SK-N-MC (cell line): ENCODE data around the gene MACROD2.

Source experiments
- DNase-seq: peaks from one replicate; pipeline ENCODE4 v3.0.0-alpha.2; 2011; ENCODE audit warnings: low read depth, low spot score
- H3K27ac ChIP-seq: fragments of 200-600 bp; sonication (generic); 2 replicates; pipeline ENCODE4 v1.5.1; 2016; ENCODE audit warnings: mixed run types
- H3K36me3 ChIP-seq: fragments of 200-600 bp; sonication (generic); 2 replicates; pipeline ENCODE4 v1.6.1; 2017; ENCODE audit warnings: antibody characterized with exemption, low read length, mixed read lengths; ENCODE audit not compliant: insufficient read depth
- H3K4me3 ChIP-seq: fragments of 200-600 bp; sonication (generic); 2 replicates; pipeline ENCODE4 v1.5.1; 2016
- H3K9ac ChIP-seq: fragments of 200-600 bp; sonication (generic); 2 replicates; pipeline ENCODE4 v1.8.0; 2017; ENCODE audit warnings: mixed run types, mixed read lengths; ENCODE audit not compliant: insufficient read length
- H3K9me3 ChIP-seq: fragments of 200-600 bp; sonication (generic); 2 replicates; pipeline ENCODE4 v1.6.1; 2017; ENCODE audit warnings: low read depth, mild to moderate bottlenecking, antibody characterized with exemption, low read length, moderate library complexity, mixed read lengths
- EZH2 ChIP-seq: fragments of 200-600 bp; sonication (generic); IDR thresholded peaks from one replicate; pipeline ENCODE4 v1.6.1; 2017; ENCODE audit warnings: antibody characterized with exemption
- FOXP2 ChIP-seq: optimal IDR thresholded peaks from 2 replicates; pipeline ENCODE3; 2011; ENCODE audit warnings: mild to moderate bottlenecking, moderate library complexity; ENCODE audit not compliant: insufficient read depth; ENCODE audit errors: extremely low read length, control extremely low read depth
- POLR2AphosphoS5 ChIP-seq: IDR thresholded peaks from 2 replicates; pipeline ENCODE4 v1.6.1; 2012; ENCODE audit warnings: mild to moderate bottlenecking, low read depth, low read length, borderline replicate concordance

Gene MACROD2

DNA sequence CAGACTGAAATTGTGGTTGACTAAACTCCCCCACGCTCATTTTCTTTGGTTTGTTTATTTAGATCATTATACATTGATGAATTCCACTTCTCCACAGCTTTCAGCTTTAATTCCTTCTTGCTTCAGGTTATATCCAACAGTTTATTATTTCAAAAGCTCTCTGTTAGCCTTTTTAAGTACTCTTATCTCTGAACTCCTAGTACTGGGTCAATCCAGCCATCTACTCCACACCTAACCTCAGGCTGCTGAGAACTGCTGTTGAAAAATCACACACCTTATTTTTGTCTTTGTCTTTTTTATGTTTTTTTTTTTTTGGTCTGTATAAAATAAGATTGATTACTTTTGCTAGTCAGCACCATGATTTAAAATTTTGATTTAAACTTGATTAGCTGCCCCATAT lies 309.2 kb downstream of the MACROD2 start:
- Histone ChIP-seq H3K27ac (no peak overlapping the region), H3K36me3 (no peaks in the 10 kb centered on the region), H3K9ac (no peak overlapping the region), H3K9me3 (no peaks in the 10 kb centered on the region), H3K4me3 (no peak overlapping the region)
- TF ChIP-seq POLR2AphosphoS5 (no peak), FOXP2 (no peak), EZH2 (no peak)
- no peak for DNase-seq

DNA sequence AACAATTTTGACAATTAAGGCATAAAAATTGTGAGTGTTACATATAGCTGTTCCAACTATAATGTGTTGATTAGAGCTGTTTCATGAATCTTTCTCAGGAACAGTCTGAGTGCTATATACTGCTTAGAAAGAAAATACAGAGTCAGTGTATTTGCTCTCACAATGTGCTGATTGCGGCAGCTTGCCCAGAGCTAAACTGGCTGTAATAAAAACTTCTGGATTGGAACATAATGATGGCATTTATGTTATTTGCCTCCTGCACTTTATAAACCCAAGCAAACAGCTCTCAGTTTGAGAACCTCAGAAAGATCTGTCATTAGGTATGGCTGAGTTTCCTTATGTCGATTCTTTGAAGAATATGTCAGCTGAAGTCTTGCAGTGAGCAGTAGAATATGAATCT lies 312.6 kb downstream of the MACROD2 start:
- no peak for TF ChIP-seq FOXP2
- H3K27ac ChIP-seq, result 0 out of 2 replicates have a peak overlapping the region, but pooled peaks have one; percentile 11
- no peaks in the 10 kb centered on the region for H3K36me3 ChIP-seq
- H3K9ac ChIP-seq, result peak overlapping the region; percentile 2
- no peaks in the 10 kb centered on the region for H3K9me3 ChIP-seq
- 0 out of 2 replicates have a peak overlapping the region, but pooled peaks have one; percentile 12 for H3K4me3 ChIP-seq
- no peak for DNase-seq

DNA sequence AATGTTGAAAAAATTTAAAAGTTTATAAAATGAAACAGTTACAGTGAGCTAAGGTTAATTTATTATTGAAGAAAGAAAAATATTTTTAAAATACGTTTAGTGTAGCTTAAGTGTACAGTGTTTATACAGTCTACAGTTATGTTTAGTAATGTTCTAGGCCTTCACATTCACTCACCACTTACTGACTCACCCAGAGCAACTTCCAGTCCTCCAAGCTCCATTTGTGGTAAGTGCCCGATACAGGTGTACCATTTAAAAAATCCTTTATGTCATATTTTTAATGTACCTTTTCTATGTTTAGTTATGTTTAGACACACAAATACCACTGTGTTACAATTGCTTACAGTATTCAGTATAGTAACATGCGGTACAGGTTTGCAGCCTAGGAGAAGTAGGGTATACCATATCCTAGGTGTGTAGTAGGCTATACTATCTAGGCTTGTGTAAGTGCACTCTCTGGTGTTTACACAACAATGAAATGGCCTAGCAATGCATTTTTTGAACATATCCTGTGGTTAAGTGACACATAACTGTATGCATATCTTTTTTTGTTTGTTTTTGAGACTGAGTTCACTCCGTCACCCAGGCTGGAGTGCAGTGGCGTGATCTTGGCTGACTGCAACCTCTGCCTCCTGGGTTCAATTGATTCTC lies 315.8 kb downstream of the MACROD2 start:
- H3K36me3 ChIP-seq, result no peaks in the 10 kb centered on the region
- no peaks in the 10 kb centered on the region for H3K9me3 ChIP-seq
- no peak for DNase-seq
- H3K27ac ChIP-seq, result no peak overlapping the region
- no peak for TF ChIP-seq EZH2
- no peak for TF ChIP-seq FOXP2
- TF ChIP-seq POLR2AphosphoS5, result no peak
- no peak overlapping the region for H3K9ac ChIP-seq
- no peak overlapping the region for H3K4me3 ChIP-seq

DNA sequence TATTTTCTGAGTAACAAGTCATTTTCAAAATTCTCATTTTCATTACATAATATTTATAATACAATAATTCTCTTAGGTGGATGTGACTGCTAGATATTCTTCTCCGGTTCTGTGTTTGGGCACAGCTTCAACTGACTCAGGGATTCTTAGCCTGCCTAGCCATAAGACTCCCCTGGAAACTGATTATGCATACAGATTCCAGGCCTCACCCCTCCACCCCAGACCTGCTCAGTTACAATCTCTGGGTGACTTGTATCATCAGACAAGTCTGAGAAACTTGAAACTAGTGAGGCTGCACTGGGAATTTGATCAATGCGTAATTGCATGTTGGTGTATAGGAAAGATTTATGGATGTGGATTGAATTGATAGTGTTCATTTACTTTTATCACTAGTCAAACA lies 316.7 kb downstream of the MACROD2 start:
- TF ChIP-seq FOXP2 (no peak), EZH2 (no peak), POLR2AphosphoS5 (no peak)
- no peak overlapping the region for H3K27ac ChIP-seq
- no peaks in the 10 kb centered on the region for H3K36me3 ChIP-seq
- H3K9me3 ChIP-seq, result no peaks in the 10 kb centered on the region
- no peak for DNase-seq
- H3K4me3 ChIP-seq, result no peak overlapping the region
- H3K9ac ChIP-seq, result no peak overlapping the region

- no peak for DNase-seq
- TF ChIP-seq EZH2, result no peak
- TF ChIP-seq POLR2AphosphoS5, result no peak
- TF ChIP-seq FOXP2, result no peak
- Histone ChIP-seq H3K9ac (no peak overlapping the region), H3K4me3 (no peak overlapping the region), H3K36me3 (no peaks in the 10 kb centered on the region), H3K9me3 (no peaks in the 10 kb centered on the region), H3K27ac (no peak overlapping the region)
These were observed 318.2 kb downstream of the MACROD2 start for GRCh38 chr20:14313341-14314020.

DNA sequence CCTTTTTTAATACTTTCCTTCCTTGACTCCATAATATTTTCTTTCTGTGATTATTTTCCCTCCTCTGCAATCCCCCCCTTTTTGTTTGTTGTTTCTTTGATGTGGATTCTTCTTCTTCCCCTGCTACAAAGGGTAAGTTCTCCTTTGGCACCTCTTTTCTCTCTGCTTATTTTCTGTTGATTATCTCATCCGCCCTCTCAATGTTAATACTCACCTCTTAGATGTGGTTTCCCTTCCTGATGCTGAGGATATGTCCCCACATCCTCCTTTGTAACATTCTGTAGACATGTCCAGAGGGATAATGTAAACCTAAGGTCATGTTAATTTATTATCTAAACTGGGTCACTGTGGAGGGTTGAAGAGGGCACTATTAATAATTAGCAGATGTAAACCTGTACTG lies 324.4 kb downstream of the MACROD2 start:
- H3K9me3 ChIP-seq, result no peaks in the 10 kb centered on the region
- H3K36me3 ChIP-seq, result no peaks in the 10 kb centered on the region
- no peak overlapping the region for H3K4me3 ChIP-seq
- TF ChIP-seq FOXP2 (no peak), POLR2AphosphoS5 (no peak), EZH2 (no peak)
- no peak for DNase-seq
- no peak overlapping the region for H3K9ac ChIP-seq
- H3K27ac ChIP-seq, result no peak overlapping the region

DNA sequence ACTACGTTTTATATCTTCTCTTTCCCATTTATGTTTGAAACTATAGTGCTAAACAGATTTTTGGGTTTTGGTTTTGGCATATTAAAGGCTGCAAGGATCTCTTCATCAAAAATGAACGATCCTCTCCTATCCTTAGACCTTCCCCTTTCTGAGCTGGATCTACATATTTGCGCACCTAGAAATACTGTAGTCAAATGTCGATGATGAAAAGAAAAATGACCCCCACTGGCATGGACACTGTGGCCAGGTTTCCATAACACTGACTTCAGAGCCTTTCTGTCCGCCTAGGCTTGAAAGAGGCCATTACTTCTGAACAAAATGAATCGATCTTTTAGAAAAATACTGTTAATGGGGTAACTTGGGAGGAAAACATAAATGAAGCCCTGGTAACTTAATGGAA lies 336.3 kb downstream of the MACROD2 start:
- no peak for TF ChIP-seq POLR2AphosphoS5
- TF ChIP-seq FOXP2, result no peak
- no peak for DNase-seq
- Histone ChIP-seq H3K4me3 (peak overlapping the region; percentile 23), H3K9ac (peak overlapping the region; percentile 11), H3K9me3 (no peaks in the 10 kb centered on the region), H3K36me3 (peaks cover 19% of the 10 kb centered on the region), H3K27ac (no peak overlapping the region)

DNA sequence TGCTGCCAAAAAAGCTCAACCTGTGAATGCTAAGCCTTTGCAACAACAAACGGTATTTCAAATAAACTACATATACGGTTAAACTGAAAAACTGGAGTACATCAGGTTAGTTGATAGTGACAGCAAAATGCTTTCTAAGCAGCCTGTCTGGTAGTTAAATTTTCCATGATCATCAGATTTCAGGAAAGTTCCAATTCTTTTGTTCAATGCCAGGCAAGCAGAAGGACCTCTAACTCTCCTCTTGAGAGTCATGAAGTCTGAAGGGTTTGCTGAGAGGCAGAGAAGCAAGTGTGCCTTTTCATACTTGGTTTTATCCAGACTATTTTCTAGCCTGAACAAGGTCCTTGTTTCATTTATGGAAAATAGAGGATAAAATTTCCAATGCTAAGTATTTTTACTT lies 337.6 kb downstream of the MACROD2 start:
- TF ChIP-seq POLR2AphosphoS5 (no peak), EZH2 (no peak), FOXP2 (no peak)
- DNase-seq, result no peak
- Histone ChIP-seq H3K9me3 (no peaks in the 10 kb centered on the region), H3K27ac (no peak overlapping the region), H3K9ac (peak overlapping the region; percentile 11), H3K4me3 (peak overlapping the region; percentile 93), H3K36me3 (peaks cover 10% of the 10 kb centered on the region)
